HG03103 (cell line): ENCODE data around the gene RALBP1.

ENCODE experiments used
- ATAC-seq: cut with Tn5 transposase; IDR thresholded peaks from one replicate; pipeline ENCODE4 v1.9.1; 2021; ENCODE audit warnings: low read depth; ENCODE audit not compliant: unreplicated experiment

RALBP1 gene

GRCh38 chr18:9578306-9578705 lies 103.0 kb downstream of the RALBP1 start:
- no peak for ATAC-seq

- ATAC-seq = no peak
Observed at GRCh38 chr18:9581667-9582066, 106.4 kb downstream of the RALBP1 start.

- ATAC-seq = no peak
Observed at GRCh38 chr18:9586814-9587213, 111.5 kb downstream of the RALBP1 start.
